Esophagus muscularis mucosa (tissue), 4 donors: Measurements from ENCODE around the gene CHMP1A. TPM values are rescaled to one million over a fixed set of nuclear protein-coding genes. Genes with fewer than 3 reads are reported as not detected.

ENCODE experiments used
- DNase-seq: peaks from one replicate; pipeline ENCODE4 v3.0.0-alpha.2; 2017; ENCODE audit errors: extremely low spot score
- H3K27ac ChIP-seq, 4 donors: fragments of 200-600 bp; sonication (generic); replicated peaks in 1 of 4; 1 replicate in 3 of 4; 2 replicates in 1 of 4; pipeline ENCODE4 v1.5.1; 2016 to 2019; ENCODE audit warnings: mild to moderate bottlenecking in 1 of 4
- H3K27me3 ChIP-seq, 4 donors: fragments of 200-600 bp; sonication (generic); one replicate each; pipeline versions ENCODE4 v1.5.1 to v1.6.0; 2016 to 2019
- H3K36me3 ChIP-seq, 4 donors: fragments of 200-600 bp; sonication (generic); one replicate each; pipeline ENCODE4 v1.5.1; 2016 to 2019
- H3K4me1 ChIP-seq, 4 donors: fragments of 200-600 bp; sonication (generic); one replicate each; pipeline ENCODE4 v1.5.1; 2016 to 2019
- H3K4me3 ChIP-seq, 4 donors: fragments of 200-600 bp; sonication (generic); 1 replicate in 2 of 4; 2 replicates in 2 of 4; pipeline ENCODE4 v1.5.1; 2016 to 2019; ENCODE audit warnings: mild to moderate bottlenecking in 4 of 4, moderate library complexity in 1 of 4
- H3K9me3 ChIP-seq, 4 donors: fragments of 200-600 bp; sonication (generic); 1 replicate in 3 of 4; 2 replicates in 1 of 4; pipeline ENCODE4 v1.5.1; 2016 to 2019
- EP300 ChIP-seq: sonication (generic); formaldehyde crosslinking; IDR thresholded peaks from one replicate; pipeline ENCODE4 v1.6.1; 2017; ENCODE audit warnings: antibody characterized with exemption
- POLR2A ChIP-seq: fragments of 450-650 bp; IDR thresholded peaks from one replicate; pipeline ENCODE4 v1.6.1; 2017; ENCODE audit warnings: antibody characterized with exemption, moderate library complexity, mild to moderate bottlenecking, low read depth
- POLR2AphosphoS5 ChIP-seq, 2 donors: sonication (generic); formaldehyde crosslinking; IDR thresholded peaks; one replicate each; pipeline ENCODE4 v1.6.1; 2017; ENCODE audit warnings: antibody characterized with exemption in 2 of 2
- WGBS: methylation state at CpG from one replicate; pipeline ENCODE4 v1.1.5; 2018; 5-methylcytosine and 5-hydroxymethylcytosine counted together
- intact Hi-C: fragments of 100-400 bp; cut with DNase I; formaldehyde crosslinking; loops from one replicate; pipeline ENCODE4 v1.15.1; 2023
- total RNA-seq, 4 donors: library from RNA; depleted of rRNA; stranded (reverse); fragments of >200 nt; gene quantifications; one replicate each; pipeline versions ENCODE4 v1.1.0 to v1.2.1, GENCODE V29; 2016
- TF ChIP-seq, protein P1 (sequence below), 3 experiments: fragments of 200-600 bp in 2 of 3; fragments of 450-650 bp in 1 of 3; sonication (generic) in 2 of 3; IDR thresholded peaks; one replicate each; pipeline ENCODE4 v1.5.1; 2017 to 2019; ENCODE audit warnings: antibody characterized with exemption in 3 of 3, mild to moderate bottlenecking in 2 of 3, moderate library complexity in 1 of 3

Gene CHMP1A
- total RNA-seq, 4 donors from 2014 or later = 71.8 to 117 (median 87.8) TPM

DNA sequence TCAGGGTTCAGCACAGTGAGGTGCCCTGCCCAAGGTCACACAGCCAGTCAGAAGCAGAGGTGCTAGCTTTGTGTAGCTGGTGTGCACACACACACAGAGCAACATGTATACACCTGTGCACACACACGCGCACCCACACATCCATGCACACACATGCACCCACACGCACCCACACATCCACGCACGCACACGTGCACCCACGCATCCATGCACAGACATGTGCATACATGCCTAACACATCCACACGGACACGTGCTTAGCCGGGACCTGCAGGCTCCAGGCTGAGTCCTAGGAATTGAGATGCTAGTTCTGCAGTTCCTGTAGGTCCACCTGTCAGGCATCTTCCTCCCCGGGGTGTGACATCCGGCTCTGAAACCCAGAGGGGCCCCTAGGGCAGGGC is 57.1 kb downstream of the CHMP1A start:
- Histone ChIP-seq H3K9me3 (no peaks in the 10 kb centered on the region), H3K4me3 (no peak overlapping the region), H3K27ac (no peak overlapping the region), H3K4me1 (peaks cover 3 to 14% (median 11%) of the 10 kb centered on the region in 4 donors), H3K27me3 (peaks cover 0 to 31% (median 0%) of the 10 kb centered on the region in 4 donors), H3K36me3 (no peaks in the 10 kb centered on the region)
- WGBS = 78% methylated on average over 12 of the region's 12 CpGs
- DNase-seq = no peak
- intact Hi-C loops = no loop called here
- TF ChIP-seq POLR2A (no peak), POLR2AphosphoS5 (IDR thresholded peaks at IDR 0.05) (no peak), EP300 (no peak)
- TF ChIP-seq, protein P1, sequence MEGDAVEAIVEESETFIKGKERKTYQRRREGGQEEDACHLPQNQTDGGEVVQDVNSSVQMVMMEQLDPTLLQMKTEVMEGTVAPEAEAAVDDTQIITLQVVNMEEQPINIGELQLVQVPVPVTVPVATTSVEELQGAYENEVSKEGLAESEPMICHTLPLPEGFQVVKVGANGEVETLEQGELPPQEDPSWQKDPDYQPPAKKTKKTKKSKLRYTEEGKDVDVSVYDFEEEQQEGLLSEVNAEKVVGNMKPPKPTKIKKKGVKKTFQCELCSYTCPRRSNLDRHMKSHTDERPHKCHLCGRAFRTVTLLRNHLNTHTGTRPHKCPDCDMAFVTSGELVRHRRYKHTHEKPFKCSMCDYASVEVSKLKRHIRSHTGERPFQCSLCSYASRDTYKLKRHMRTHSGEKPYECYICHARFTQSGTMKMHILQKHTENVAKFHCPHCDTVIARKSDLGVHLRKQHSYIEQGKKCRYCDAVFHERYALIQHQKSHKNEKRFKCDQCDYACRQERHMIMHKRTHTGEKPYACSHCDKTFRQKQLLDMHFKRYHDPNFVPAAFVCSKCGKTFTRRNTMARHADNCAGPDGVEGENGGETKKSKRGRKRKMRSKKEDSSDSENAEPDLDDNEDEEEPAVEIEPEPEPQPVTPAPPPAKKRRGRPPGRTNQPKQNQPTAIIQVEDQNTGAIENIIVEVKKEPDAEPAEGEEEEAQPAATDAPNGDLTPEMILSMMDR (IDR thresholded peaks at IDR 0.05) = no peak

DNA sequence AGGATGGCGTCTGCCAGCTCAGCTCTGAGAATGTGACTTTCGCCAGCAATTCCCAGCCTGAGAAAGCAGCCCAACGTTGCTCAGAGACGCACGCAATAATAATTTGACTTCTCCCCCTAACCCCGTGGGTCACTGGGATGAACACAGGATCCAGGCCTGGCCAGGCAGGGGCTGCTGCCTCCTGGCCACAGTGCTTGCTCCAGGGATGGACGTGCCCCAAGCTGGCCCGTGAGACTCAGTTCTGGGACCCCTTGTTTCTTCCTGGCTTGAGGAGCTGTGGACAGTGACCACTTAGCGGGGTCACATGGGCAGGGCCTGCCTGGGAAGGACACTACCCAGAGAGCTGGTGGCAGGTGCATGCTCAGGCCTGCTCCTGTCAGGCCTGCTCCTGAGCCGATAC is 57.6 kb downstream of the CHMP1A start:
- Histone ChIP-seq H3K27me3 (peaks cover 0 to 26% (median 0%) of the 10 kb centered on the region in 4 donors), H3K4me1 (peaks cover 3 to 14% (median 11%) of the 10 kb centered on the region in 4 donors), H3K36me3 (no peaks in the 10 kb centered on the region), H3K27ac (no peak overlapping the region), H3K4me3 (no peak overlapping the region), H3K9me3 (no peaks in the 10 kb centered on the region)
- DNase-seq = no peak
- TF ChIP-seq, protein P1 (IDR thresholded peaks at IDR 0.05) = no peak
- TF ChIP-seq POLR2A (no peak), EP300 (no peak), POLR2AphosphoS5 (IDR thresholded peaks at IDR 0.05) (no peak)
- intact Hi-C loops = no loop called here
- WGBS = 100% methylated on average over 4 of the region's 10 CpGs

GRCh38 chr16:89599451-89599858 is 58.1 kb downstream of the CHMP1A start:
- Histone ChIP-seq H3K27ac (no peak overlapping the region), H3K4me3 (no peak overlapping the region), H3K9me3 (no peaks in the 10 kb centered on the region), H3K27me3 (peaks cover 0 to 22% (median 0%) of the 10 kb centered on the region in 4 donors), H3K36me3 (no peaks in the 10 kb centered on the region), H3K4me1 (peaks cover 3 to 14% (median 11%) of the 10 kb centered on the region in 4 donors)
- no peak for DNase-seq
- intact Hi-C loops = no loop called here
- no peak for TF ChIP-seq POLR2AphosphoS5 (IDR thresholded peaks at IDR 0.05)
- TF ChIP-seq POLR2A = no peak
- TF ChIP-seq, protein P1 (IDR thresholded peaks at IDR 0.05) = no peak
- TF ChIP-seq EP300 = no peak
- no CpG with 5 or more reads among the region's 8 CpGs for WGBS

GRCh38 chr16:89598199-89598598 is 59.3 kb downstream of the CHMP1A start:
- TF ChIP-seq POLR2AphosphoS5 (IDR thresholded peaks at IDR 0.05) (no peak), POLR2A (no peak), EP300 (no peak)
- TF ChIP-seq, protein P1 (IDR thresholded peaks at IDR 0.05) = no peak

GRCh38 chr16:89596957-89597649 is 60.4 kb downstream of the CHMP1A start:
- Histone ChIP-seq H3K4me1 (peaks cover 0 to 2% (median 2%) of the 10 kb centered on the region in 4 donors), H3K9me3 (no peaks in the 10 kb centered on the region), H3K36me3 (no peaks in the 10 kb centered on the region), H3K27me3 (peaks cover 0 to 5% (median 0%) of the 10 kb centered on the region in 4 donors), H3K4me3 (no peak overlapping the region), H3K27ac (no peak overlapping the region)
- DNase-seq = no peak
- TF ChIP-seq POLR2AphosphoS5 (IDR thresholded peaks at IDR 0.05) = no peak
- TF ChIP-seq EP300 = no peak
- TF ChIP-seq, protein P1 (IDR thresholded peaks at IDR 0.05) = no peak
- no peak for TF ChIP-seq POLR2A
- WGBS = 91% methylated on average over 12 of the region's 19 CpGs
- intact Hi-C loops = no loop called here

More at GRCh38 chr16:89598199-89598598, 59.3 kb downstream of the CHMP1A start:
- 49% methylated on average over 12 of the region's 14 CpGs for WGBS
- H3K27ac ChIP-seq = no peak overlapping the region
- no peaks in the 10 kb centered on the region for H3K9me3 ChIP-seq
- intact Hi-C loops = no loop called here
- no peak for DNase-seq
- no peaks in the 10 kb centered on the region for H3K36me3 ChIP-seq
- no peak overlapping the region for H3K4me3 ChIP-seq
- peaks cover 3 to 13% (median 11%) of the 10 kb centered on the region in 4 donors for H3K4me1 ChIP-seq
- H3K27me3 ChIP-seq = peaks cover 0 to 16% (median 0%) of the 10 kb centered on the region in 4 donors
